KOPT-K1 (cell line): ENCODE results near the gene EIF2B5.
A peak's percentile ranks its signal among the peaks of the same experiment; 100 is the strongest.

Experiments
- H3K27ac ChIP-seq: fragments of 200-600 bp; sonication (generic); 2 replicates; pipeline ENCODE4 v1.5.1; 2016; ENCODE audit warnings: antibody characterized with exemption, mild to moderate bottlenecking, low read depth, low read length; ENCODE audit not compliant: poor library complexity, severe bottlenecking
- H3K36me3 ChIP-seq: fragments of 200-600 bp; sonication (generic); 2 replicates; pipeline ENCODE4 v1.5.1; 2017; ENCODE audit warnings: antibody characterized with exemption, mild to moderate bottlenecking, low read length, moderate library complexity; ENCODE audit not compliant: insufficient read depth
- H3K9me3 ChIP-seq: fragments of 200-600 bp; sonication (generic); 2 replicates; pipeline ENCODE4 v1.5.1; 2017; ENCODE audit warnings: antibody characterized with exemption, low read length, mild to moderate bottlenecking; ENCODE audit not compliant: insufficient read depth, poor library complexity, severe bottlenecking

EIF2B5 gene

GRCh38 chr3:184186902-184187207 is 51.7 kb downstream of the EIF2B5 start:
- peaks cover 75% of the 10 kb centered on the region for H3K36me3 ChIP-seq
- H3K27ac ChIP-seq = peak overlapping the region; percentile 82
- H3K9me3 ChIP-seq = no peaks in the 10 kb centered on the region

- Histone ChIP-seq H3K9me3 (no peaks in the 10 kb centered on the region), H3K36me3 (peaks cover 75% of the 10 kb centered on the region), H3K27ac (no peak overlapping the region)
Observed at GRCh38 chr3:184188080-184188479, 52.9 kb downstream of the EIF2B5 start.

- H3K27ac ChIP-seq = no peak overlapping the region
- H3K9me3 ChIP-seq = no peaks in the 10 kb centered on the region
- peaks cover 75% of the 10 kb centered on the region for H3K36me3 ChIP-seq
Observed at GRCh38 chr3:184189421-184189820, 54.3 kb downstream of the EIF2B5 start.

- Histone ChIP-seq H3K36me3 (peaks cover 83% of the 10 kb centered on the region), H3K27ac (no peak overlapping the region), H3K9me3 (no peaks in the 10 kb centered on the region)
Observed at GRCh38 chr3:184192889-184193288, 57.7 kb downstream of the EIF2B5 start.

GRCh38 chr3:184193991-184194539 is 58.9 kb downstream of the EIF2B5 start:
- Histone ChIP-seq H3K9me3 (no peaks in the 10 kb centered on the region), H3K27ac (no peak overlapping the region), H3K36me3 (peaks cover 71% of the 10 kb centered on the region)
